NCI-H1092 (cell line): ENCODE measurements around the gene NKX2-4.
"Not testable (repeated sequence)": the region's sequence is repeated elsewhere in the genome, so short reads cannot be mapped to it uniquely, and the experiment has no call there.

Source experiments
- DNase-seq: peaks from one replicate; lab custom pipeline; 2025; lab: John Stamatoyannopoulos, UW

The NKX2-4 gene

GRCh38 chr20:21397341-21398108 is at the start of gene NKX2-4:
Gene NKX2-4, minus strand, starts transcription at chr20:21397526. Its CDS starts 127 bp downstream, at chr20:21397399.
- peak; percentile 33 for DNase-seq

GRCh38 chr20:21437816-21438215 is 40.5 kb upstream of the NKX2-4 start:
- no peak for DNase-seq

GRCh38 chr20:21437248-21437647 is 39.9 kb upstream of the NKX2-4 start:
- DNase-seq = no peak

- DNase-seq = no peak
These were observed 38.9 kb upstream of the NKX2-4 start for GRCh38 chr20:21436205-21436604.

- no peak for DNase-seq
These were observed 38.2 kb upstream of the NKX2-4 start for GRCh38 chr20:21435576-21435975.

- DNase-seq = no peak
These were observed 36.1 kb upstream of the NKX2-4 start for GRCh38 chr20:21433329-21433890.

GRCh38 chr20:21432911-21433310 is 35.6 kb upstream of the NKX2-4 start:
- no peak for DNase-seq

GRCh38 chr20:21430020-21430419 is 32.7 kb upstream of the NKX2-4 start:
- no peak for DNase-seq

- no peak for DNase-seq
These were observed 27.5 kb upstream of the NKX2-4 start for GRCh38 chr20:21424846-21425245.

- not testable (repeated sequence) for DNase-seq
These were observed 26.4 kb upstream of the NKX2-4 start for GRCh38 chr20:21423712-21424111.

- no peak for DNase-seq
These were observed 24.4 kb upstream of the NKX2-4 start for GRCh38 chr20:21421601-21422236.

- not testable (repeated sequence) for DNase-seq
These were observed 21.8 kb upstream of the NKX2-4 start for GRCh38 chr20:21419147-21419546.

GRCh38 chr20:21413996-21414395 is 16.7 kb upstream of the NKX2-4 start:
- DNase-seq = not testable (repeated sequence)

GRCh38 chr20:21411725-21412124 is 14.4 kb upstream of the NKX2-4 start:
- DNase-seq = no peak

- no peak for DNase-seq
These were observed 1.7 kb upstream of the NKX2-4 start for GRCh38 chr20:21399005-21399475.

- DNase-seq = no peak
These were observed 1.0 kb upstream of the NKX2-4 start for GRCh38 chr20:21398109-21399004.

- DNase-seq = peak; percentile 33
These were observed 556 bp downstream of the NKX2-4 start for GRCh38 chr20:21396599-21397340.

- peak; percentile 49 for DNase-seq
These were observed 1.4 kb downstream of the NKX2-4 start for GRCh38 chr20:21395666-21396598.

GRCh38 chr20:21395051-21395665 is 2.2 kb downstream of the NKX2-4 start:
- DNase-seq = no peak

GRCh38 chr20:21394551-21394950 is 2.8 kb downstream of the NKX2-4 start:
- no peak for DNase-seq
